GM19324 (cell line): ENCODE measurements around the gene SEC24D.
"Not testable (repeated sequence)": the region's sequence is repeated elsewhere in the genome, so short reads cannot be mapped to it uniquely, and the experiment has no call there.

ENCODE experiments used
- ATAC-seq: cut with Tn5 transposase; IDR thresholded peaks from one replicate; pipeline ENCODE4 v1.9.1; 2021; ENCODE audit warnings: mild to moderate bottlenecking, moderate library complexity; ENCODE audit not compliant: unreplicated experiment, low FRiP score

The SEC24D gene, protein sequence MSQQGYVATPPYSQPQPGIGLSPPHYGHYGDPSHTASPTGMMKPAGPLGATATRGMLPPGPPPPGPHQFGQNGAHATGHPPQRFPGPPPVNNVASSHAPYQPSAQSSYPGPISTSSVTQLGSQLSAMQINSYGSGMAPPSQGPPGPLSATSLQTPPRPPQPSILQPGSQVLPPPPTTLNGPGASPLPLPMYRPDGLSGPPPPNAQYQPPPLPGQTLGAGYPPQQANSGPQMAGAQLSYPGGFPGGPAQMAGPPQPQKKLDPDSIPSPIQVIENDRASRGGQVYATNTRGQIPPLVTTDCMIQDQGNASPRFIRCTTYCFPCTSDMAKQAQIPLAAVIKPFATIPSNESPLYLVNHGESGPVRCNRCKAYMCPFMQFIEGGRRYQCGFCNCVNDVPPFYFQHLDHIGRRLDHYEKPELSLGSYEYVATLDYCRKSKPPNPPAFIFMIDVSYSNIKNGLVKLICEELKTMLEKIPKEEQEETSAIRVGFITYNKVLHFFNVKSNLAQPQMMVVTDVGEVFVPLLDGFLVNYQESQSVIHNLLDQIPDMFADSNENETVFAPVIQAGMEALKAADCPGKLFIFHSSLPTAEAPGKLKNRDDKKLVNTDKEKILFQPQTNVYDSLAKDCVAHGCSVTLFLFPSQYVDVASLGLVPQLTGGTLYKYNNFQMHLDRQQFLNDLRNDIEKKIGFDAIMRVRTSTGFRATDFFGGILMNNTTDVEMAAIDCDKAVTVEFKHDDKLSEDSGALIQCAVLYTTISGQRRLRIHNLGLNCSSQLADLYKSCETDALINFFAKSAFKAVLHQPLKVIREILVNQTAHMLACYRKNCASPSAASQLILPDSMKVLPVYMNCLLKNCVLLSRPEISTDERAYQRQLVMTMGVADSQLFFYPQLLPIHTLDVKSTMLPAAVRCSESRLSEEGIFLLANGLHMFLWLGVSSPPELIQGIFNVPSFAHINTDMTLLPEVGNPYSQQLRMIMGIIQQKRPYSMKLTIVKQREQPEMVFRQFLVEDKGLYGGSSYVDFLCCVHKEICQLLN

DNA sequence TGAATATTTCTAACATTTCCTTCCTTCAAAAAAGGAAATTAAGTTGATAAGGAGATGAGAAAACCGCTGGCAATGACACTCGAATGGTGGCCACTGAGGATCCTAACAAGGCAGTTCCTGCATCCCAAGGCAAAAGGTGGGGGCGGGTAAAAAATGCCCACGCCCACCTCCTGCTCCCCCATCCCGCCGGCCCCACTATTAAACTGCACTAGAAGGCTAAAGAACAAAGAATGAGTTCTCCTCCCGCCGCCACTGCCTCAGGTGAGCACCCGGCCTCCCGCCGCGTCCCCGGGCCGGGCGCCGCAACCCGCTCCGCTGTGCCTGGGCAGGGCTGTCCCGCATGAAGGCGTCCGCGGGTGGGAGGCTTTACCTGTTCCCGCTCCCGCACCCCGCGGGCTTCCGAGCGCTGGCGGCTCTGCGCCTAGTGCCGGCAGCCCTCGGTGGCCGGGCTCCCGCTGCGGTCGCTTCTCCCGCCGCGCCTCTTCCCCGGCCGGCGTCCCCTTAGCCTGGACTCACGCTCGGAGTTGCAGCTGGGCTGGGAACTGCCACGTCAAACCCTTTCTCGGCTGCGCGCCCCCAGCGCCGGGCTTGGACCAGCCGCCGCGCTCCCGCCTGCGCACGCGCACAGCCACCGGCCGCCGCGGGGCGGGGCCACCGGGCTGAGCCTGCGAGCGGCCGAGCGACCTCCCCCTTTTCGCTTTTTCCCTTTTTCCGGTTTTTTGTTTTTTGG lies at the start of gene SEC24D:
SEC24D (minus strand) TSS at position 556 of the 730 bp plus-strand sequence. CDS start 2,430 bp downstream, outside the sequence.
- ATAC-seq: peak; percentile 86

DNA sequence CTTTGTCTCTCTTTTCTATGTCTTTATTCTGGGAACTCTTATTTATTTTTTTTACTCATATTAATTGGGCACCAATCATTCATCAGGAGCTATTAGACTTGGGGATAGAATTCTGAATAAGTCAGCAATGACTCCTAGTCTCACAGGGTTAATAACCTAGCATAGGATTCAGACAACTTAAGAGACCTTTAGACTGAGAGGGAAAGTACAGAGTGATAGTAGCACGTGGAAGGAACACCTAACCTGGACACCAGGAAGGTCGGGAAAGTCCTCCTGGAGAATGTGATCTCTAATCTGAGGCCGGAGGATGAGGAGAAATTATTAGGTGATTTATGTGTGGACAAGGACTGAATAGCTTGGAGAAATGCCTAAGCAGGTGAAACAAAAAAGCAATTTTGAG lies 48.8 kb upstream of the SEC24D start:
- ATAC-seq: no peak

DNA sequence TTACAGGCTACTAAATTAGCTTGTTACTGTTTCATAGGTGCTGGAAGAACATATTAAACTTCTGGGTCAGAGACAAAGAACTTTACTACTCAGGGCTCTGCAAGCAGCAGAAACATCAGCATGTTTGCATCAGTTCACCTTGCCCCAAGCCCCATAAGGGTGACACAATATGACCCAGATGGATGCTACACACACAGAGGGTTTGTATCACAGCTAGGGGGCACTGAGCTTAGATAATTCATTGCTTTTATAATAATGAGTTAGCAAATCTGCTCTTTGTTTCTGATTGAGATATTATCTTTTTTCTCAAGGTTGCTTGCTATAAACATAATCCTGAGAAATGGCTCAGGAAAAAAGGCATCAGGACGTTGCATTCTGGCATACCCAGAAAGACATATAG lies 47.9 kb upstream of the SEC24D start:
- no peak for ATAC-seq

DNA sequence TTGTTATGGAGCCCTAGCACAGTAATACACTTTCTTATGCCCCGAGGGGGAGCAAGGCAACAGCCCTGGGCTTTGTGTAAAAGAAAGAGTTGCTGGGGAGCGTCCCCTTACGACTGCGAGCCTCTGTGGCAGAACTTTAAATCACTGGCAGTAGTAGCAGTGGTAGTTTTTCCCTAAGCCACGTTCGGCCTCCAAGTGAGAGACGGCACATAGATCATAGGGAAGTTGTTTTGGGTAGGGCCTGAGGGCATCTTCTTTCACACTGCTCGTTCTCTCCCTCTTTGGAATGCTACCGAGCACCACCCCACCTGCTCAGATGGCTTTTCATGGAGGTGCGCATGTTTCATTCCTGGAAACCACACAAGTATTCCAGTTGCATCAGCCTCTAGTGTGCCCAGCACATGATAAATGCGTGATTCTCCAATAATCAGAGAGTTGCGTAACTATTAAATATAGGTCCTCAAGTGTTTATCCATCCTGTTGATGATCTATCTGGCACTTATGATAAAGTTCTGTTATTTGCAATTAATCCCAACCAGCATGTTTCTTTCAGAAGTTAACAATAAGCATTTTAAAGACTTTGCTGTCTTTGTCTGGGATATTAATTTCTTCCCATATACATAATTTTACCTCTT lies 45.7 kb upstream of the SEC24D start:
- ATAC-seq: no peak

DNA sequence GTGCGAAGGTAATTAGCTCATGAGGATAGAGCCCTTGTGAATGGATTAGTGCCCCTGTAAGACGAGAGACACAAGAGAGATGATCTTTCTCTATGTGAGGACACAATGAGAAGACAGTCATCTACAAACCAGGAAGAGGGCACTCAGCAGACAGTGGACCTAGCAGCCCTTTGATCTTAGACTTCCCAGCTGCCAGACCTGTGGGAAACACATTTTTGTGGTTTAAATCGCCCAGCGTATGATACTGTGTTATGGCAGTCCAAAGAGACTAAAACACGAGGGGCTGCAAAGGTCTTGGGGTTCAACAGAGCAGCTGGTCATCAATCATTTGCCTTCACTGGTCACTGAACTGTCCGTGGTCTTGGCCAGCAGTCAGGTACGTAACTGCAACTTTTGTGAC lies 43.5 kb upstream of the SEC24D start:
- ATAC-seq: no peak

DNA sequence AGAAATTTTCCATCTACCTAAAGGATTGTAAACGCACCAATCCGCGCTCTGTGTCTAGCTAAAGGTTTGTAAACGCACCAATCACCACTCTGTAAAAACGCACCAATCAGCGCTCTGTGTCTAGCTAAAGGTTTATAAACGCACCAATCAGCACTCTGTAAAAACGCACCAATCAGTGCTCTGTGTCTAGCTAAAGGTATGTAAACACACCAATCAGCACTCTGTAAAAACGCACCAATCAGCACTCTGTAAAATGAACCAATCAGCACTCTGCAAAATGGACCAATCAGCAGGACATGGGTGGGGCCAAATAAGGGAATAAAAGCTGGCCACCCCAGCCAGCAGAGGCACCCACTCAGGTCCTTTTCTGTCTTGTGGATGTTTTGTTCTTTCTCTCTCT lies 42.6 kb upstream of the SEC24D start:
- ATAC-seq: not testable (repeated sequence)

DNA sequence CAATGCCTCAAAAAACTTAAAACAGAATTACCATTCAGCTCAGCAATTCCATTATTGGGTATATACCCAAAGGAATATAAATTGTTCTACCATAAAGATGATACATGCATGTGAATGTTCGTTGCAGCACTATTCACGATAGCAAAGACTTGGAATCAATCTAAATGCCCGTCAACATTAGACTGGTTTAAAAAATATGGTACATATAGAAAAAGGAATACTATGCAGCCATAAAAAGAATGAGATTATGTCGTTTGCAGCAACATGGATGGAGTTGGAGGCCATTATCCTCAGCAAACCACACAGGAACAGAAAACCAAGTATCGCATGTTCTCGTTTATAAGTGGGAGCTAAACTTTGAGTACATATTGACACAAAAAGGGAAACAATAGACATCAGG lies 41.9 kb upstream of the SEC24D start:
- no peak for ATAC-seq

DNA sequence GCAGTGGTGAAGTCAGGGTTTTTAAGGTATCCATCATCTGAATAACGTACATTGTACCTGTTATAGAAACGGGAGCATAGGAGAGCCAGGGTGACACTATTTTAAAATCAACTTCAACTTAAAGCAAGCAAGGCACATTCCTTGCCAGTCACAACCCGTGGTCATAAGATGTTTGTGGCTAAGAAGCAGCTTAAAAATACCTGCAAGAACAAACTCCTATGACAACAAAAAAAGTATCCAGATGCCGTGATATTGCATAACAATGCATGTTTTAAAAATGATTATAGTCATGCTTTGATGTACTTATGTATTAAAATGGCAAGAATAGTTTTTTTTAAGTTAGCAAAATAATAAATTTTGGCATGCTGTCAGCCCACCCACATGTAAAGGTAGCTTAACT lies 36.3 kb upstream of the SEC24D start:
- ATAC-seq: no peak

DNA sequence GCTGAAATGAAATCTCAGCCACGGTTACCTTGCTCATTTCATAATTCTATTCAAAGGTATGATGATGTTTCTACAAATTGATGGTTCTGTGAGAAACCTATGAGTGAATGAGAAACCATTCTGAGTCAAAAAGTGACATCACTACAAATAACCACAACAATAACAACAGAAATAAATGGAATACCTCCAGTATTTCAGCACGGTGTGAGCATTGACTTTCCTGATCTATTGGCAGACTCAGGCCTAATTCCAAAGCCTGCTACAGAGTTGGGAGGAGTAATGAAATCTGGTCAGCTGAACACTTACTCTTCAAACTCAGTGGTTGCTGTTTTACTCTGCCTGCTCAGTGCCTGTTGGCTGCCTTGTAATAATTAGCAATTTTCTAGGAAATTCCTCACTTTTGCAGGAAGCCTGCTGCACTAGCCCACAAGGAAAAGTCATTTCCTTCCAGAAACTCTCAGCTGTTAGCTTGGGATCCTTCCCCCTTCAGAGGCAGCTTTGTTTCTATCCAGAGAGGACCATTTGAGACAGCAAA lies 33.9 kb upstream of the SEC24D start:
- no peak for ATAC-seq

DNA sequence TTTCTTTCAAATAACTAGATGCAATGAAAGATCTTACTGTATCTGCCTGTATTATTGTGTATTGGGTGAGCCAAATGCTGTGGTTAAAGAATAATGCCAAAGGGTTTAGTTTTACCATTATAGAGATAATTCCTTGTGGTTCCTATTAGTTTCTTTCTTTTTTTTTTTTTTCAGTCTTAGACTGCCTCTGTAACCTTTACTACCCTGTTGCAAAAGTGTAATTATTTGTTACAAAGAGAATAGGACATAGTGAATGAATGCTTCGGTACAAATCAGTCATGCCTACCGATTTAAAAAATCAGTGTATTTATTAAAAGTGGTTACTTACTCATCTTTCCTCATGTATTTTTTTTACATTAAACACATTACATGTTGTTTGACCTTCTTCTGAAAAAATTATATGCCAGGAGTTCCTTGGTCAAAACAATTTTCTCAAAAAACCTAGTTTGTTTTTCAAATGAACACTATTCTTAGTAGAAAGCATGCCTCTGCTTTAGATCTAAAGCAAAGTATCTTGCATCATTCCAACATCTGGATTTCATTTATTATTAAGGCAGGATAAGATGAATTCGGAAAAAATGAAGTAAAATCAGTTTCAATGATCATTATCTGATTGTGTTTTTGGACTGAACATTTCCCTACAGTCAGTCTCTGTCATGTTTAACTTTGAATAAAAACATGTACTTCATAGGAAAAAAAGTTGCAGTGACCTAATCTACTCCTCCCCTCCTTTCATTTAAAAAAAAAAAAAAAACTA lies 31.6 kb upstream of the SEC24D start:
- ATAC-seq: no peak

DNA sequence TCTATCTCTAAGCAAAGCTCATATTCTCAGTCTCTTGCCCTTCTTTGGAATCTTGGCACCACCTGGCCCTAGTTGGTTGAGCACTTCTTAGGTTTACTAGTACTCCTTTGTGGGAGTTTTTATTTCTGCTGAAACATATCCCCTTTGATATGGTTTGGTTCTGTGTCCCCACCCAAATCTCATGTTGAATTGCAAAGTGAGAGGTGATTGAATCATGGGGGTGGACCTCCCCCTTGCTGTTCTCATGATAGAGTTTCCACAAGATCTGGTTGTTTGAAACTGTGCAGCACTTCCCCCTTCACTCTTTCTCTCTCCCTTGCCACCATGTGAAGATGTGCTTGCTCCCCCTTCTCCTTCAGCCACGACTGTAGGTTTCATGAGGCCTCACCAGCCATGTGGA lies 30.5 kb upstream of the SEC24D start:
- no peak for ATAC-seq

DNA sequence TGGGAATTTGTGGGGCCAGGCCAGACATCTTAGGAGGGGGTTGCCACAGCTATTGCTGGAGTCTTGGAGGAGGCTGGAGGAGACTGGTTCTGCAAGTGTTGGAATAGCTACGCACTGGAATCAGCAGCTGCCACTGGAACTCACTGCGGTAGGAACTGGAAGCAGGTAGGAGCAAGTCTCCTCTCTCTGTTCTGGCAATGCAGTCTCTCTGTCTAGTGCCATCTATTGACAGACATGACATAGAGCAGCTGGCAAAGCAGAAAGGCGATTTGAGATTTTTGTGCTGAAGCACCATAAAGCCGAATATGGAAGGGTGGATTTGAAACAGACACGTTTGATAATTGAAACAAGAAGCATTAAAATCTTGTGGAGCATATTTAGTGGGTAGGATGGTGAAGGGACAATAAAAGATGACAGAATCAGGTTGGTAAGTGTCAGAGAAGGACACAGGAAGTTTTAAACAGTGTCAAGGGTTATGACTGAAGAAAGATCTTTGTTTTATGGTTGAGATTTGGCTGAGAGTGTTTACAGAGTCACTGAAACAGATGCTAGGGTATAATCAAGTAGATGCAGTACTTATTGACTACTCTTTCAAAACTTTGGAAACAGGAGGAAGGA lies 29.3 kb upstream of the SEC24D start:
- ATAC-seq: peak; percentile 65

DNA sequence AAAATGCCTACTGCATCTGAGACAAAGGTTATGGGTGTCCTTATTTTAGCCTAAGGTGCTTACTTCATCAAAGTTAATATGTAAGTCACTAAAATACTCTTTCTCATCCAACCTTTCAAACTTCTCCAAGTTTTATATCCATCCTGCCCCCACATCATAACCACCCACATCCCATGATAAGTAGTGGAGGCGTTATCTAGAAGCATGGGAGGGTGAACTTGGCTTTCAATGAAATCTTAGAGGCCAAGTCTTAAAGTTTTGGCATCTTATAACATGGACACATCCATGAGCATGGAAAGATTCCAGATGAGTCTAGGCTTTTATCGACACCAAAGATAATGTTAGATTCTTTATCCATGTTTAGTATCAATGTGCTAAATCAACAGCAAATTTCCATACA lies 22.9 kb upstream of the SEC24D start:
- ATAC-seq: no peak

DNA sequence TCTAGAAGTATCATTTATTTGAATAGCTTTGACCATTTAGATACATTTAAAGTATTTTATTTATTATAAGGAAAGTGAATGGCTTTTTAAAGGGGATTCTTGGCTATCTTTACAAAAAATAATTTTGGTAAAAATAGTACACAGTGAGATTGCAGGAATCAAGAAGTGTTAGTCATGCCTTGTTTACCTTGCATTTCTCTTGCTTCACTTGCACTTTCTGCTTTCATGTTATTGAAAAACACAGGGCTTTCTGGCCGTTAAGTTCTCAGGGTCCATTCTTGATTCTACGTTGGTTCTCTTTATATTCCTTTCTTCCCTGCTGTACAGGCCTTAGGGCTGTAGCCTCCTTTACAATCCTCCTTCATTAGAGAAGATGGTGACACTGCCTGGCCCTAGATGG lies 21.8 kb upstream of the SEC24D start:
- no peak for ATAC-seq

DNA sequence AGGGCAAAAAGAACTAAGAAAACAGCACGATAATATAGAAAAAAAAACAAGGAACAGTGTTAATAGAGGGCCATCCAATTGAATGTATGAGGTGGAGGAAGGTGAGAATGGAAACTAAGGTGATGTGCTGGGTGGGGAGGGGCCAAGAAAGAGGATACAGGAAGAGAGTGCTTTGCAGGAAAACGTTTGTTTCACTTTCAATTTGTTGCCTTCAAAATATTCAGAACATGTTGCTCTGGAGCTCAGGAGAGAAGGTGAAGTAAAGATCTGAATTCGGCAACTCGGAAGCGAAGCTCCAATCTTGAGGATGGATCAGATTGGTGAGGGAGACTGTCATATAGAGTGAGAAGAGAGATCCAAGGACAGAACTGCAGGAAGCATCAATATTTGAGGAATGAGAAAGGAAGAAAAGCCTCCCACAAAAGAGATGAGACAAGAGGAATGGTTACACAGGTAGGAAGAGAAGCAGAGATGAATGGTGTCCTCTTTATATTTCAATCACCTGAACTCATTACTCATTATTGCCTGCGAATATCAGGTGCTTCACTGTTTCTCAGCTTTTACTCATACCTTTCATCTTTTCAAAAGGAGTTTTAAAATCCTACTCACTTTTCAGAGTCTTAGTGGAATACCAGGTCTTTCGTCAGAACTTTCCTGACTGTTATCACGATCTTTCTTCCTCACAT lies 14.7 kb upstream of the SEC24D start:
- no peak for ATAC-seq

DNA sequence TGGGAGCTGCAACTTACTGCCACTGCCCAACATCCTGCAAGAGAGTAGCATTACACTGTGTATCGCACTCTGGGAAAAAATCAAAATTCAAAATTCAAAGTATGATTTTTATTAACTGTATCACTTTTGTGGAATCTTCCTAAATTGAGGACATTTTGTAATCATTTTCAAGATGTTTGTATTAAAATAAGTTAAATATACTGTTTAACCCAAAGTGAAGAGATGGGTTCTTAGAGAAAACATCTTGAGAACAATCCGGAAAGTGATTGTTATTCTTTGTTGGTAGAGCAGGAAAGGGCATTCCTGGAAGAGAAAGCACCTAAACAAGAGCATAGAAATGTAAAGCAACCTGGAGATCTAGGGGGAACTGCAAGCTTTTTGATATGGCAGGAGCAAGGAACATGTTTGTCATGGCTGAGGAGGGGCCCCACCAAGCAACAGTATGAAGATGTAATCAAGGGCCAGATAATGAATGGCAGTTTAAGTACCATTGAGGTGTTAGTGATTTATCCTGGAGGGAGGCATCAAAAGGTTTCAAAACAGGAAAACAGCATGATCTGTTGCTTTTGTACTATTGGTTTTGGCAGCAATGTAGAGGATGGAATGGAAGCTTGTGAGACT lies 14.1 kb upstream of the SEC24D start:
- ATAC-seq: no peak

DNA sequence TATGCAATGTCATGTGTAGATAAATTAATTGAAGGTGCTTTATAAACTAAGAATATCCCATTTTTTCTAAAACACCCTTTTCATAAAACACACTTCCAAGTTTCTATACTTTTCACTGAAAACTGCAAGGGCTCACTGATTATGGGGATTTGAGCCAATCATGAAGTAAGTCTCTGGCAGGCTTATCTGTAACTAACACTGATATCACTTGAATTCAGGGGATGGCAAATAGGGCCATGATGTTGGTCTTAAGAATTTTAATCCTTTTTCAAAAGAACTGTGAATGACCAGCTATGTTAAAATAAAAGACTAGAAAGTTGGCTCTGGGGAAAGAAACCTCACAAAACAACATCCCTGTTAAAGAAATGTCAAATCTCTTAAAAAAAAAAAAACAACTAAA lies 13.0 kb upstream of the SEC24D start:
- no peak for ATAC-seq

DNA sequence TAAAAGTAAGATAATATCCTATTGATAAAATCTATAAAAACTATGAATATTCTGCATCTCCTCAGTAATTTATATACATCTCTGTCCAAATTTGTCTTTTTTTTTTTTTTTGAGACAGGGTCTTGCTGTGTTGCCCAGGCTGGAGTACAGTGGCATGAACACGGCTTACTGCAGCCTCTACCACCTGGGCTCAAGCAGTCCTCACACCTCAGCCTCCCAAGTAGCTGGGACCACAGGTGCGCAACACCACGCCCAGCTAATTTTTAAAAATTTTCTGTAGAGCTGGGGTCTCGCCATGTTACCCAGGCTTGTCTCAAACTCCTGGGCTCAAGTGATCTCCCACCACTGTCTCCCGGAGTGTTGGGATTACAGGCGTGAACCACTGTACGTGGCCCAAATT lies 12.3 kb upstream of the SEC24D start:
- ATAC-seq: no peak
